ENCODE results near the gene SCG3. TPM values are rescaled to one million over a fixed set of nuclear protein-coding genes. Genes with fewer than 3 reads are reported as not detected.

Gene SCG3
- total RNA-seq, 1 experiment from 2014 or later, result 22.7 TPM

- no peak overlapping the region for H4K91ac ChIP-seq (ENCODE audit: insufficient read length, low read depth, low read length)
- no peak overlapping the region for H4K5ac ChIP-seq (ENCODE audit: insufficient read length, low read depth, low read length)
- no peak overlapping the region for H3K9ac ChIP-seq (ENCODE audit: extremely low read depth, insufficient read length, low read length)
- no peak overlapping the region for H3K23ac ChIP-seq (ENCODE audit: insufficient read length, low read depth, low read length)
- no CpG with 5 or more reads among the region's 3 CpGs for WGBS (ENCODE audit: extremely low coverage, insufficient read length, low lambda C conversion rate)
- H3K4me2 ChIP-seq (ENCODE audit: insufficient read depth, insufficient read length, low read length), result no peak overlapping the region
- peaks cover 2 to 3% of the 10 kb centered on the region in 2 experiments; a peak in 3 of 5 replicates for H3K9me3 Mint-ChIP-seq
- no peak overlapping the region for H2BK120ac ChIP-seq (ENCODE audit: low read depth, low read length, poor library complexity, severe bottlenecking)
- no peak overlapping the region for H2AK5ac ChIP-seq (ENCODE audit: insufficient read length, low read length)
- H2BK5ac ChIP-seq (ENCODE audit: insufficient read length, low read length), result no peak overlapping the region
- no peak overlapping the region for H3K56ac ChIP-seq (ENCODE audit: insufficient read length, low read depth, low read length)
- peaks cover 17% of the 10 kb centered on the region for H3K27me3 Mint-ChIP-seq (ENCODE audit: low read depth)
- no peak overlapping the region for H3K4me3 Mint-ChIP-seq
- H2BK20ac ChIP-seq (ENCODE audit: low read depth, low read length, poor library complexity, severe bottlenecking), result no peak overlapping the region
- no peak overlapping the region for H3K4ac ChIP-seq (ENCODE audit: low read depth, low read length)
- H3K9me3 ChIP-seq (ENCODE audit: control insufficient read depth, low read depth, low read length), result no peaks in the 10 kb centered on the region
- no peaks in the 10 kb centered on the region for H4K20me1 ChIP-seq (ENCODE audit: control insufficient read depth, insufficient read depth, insufficient read length)
- H2BK12ac ChIP-seq (ENCODE audit: insufficient read length, low read depth, low read length), result no peak overlapping the region
- no peak overlapping the region for H3K14ac ChIP-seq (ENCODE audit: insufficient read depth, low read length)
- no peak overlapping the region for H2BK15ac ChIP-seq (ENCODE audit: low read depth, low read length)
- H3T11ph ChIP-seq (ENCODE audit: low read length), result no peak overlapping the region
- H2AFZ ChIP-seq (ENCODE audit: low read length), result no peak overlapping the region
- H3K4me1 ChIP-seq (ENCODE audit: insufficient read depth, low read length), result peaks cover 3% of the 10 kb centered on the region; the same call in 1 of the 2 replicates
- H3K79me2 ChIP-seq (ENCODE audit: insufficient read depth, low read length), result no peaks in the 10 kb centered on the region
- peak; percentile 48 for DNase-seq
- H3K18ac ChIP-seq (ENCODE audit: insufficient read length, low read depth, low read length), result no peak overlapping the region
- H3K23me2 ChIP-seq (ENCODE audit: insufficient read length, low read depth, low read length, poor library complexity, severe bottlenecking), result no peaks in the 10 kb centered on the region
- H3K36me3 Mint-ChIP-seq (ENCODE audit: insufficient read depth in 1 of 3, low read depth in 3 of 3), result 0 out of 7 replicates have a peak, but pooled peaks cover 0 to 2% (median 0%) of the 10 kb centered on the region in 3 experiments
- H3K27ac Mint-ChIP-seq, result no peak overlapping the region
- TF ChIP-seq CTCF (conservative IDR thresholded peaks at IDR 0.05), result peak; percentile 69
- H3K27me3 ChIP-seq (ENCODE audit: insufficient read depth, low read length), result no peaks in the 10 kb centered on the region
- H3K4me1 Mint-ChIP-seq, result peaks cover 5% of the 10 kb centered on the region in 2 experiments
- no peak overlapping the region for H4K8ac ChIP-seq (replicated peaks; ENCODE audit: insufficient read length, low read depth, low read length)
- H3K79me1 ChIP-seq (ENCODE audit: insufficient read depth, low read depth, low read length, poor library complexity, severe bottlenecking), result no peaks in the 10 kb centered on the region
- H3K27ac ChIP-seq (ENCODE audit: insufficient read length, low read depth, low read length), result no peak overlapping the region
Measured at GRCh38 chr15:51759557-51760070, 78.3 kb downstream of the SCG3 start.
